Endometrial microvascular endothelial cells (primary cell): ENCODE data around the gene DNASE1L2. TPM values are rescaled to one million over a fixed set of nuclear protein-coding genes. Genes with fewer than 3 reads are reported as not detected.

Experiments
- in situ Hi-C: cut with HindIII; loops from 2 replicates; pipeline ENCODE4 v1.10.0; 2017; ENCODE audit warnings: low sequenced_read_pairs, low pct_unique_long_range_greater_than_20kb; ENCODE audit errors: inconsistent ontology term
- total RNA-seq: library from RNA; depleted of rRNA; stranded (reverse); fragments of >200 nt; gene quantifications from one replicate; pipeline ENCODE4 v1.2.3, GENCODE V29; 2015; ENCODE audit errors: inconsistent ontology term

Gene DNASE1L2
- total RNA-seq, result 0.09 TPM

GRCh38 chr16:2236337-2237101 is at the start of gene DNASE1L2:
DNASE1L2 (plus strand) TSS chr16:2236444; CDS start chr16:2236817, 373 bp downstream.
- in situ Hi-C loops, result no loop called here

- in situ Hi-C loops, result no loop called here
Observed at GRCh38 chr16:2186505-2186904, 49.7 kb upstream of the DNASE1L2 start.

GRCh38 chr16:2187212-2187611 is 49.0 kb upstream of the DNASE1L2 start:
- in situ Hi-C loops, result no loop called here

GRCh38 chr16:2188395-2188794 is 47.8 kb upstream of the DNASE1L2 start:
- in situ Hi-C loops, result no loop called here

- in situ Hi-C loops, result no loop called here
Observed at GRCh38 chr16:2189252-2189893, 46.9 kb upstream of the DNASE1L2 start.

GRCh38 chr16:2190002-2190658 is 46.1 kb upstream of the DNASE1L2 start:
- in situ Hi-C loops, result no loop called here

GRCh38 chr16:2190659-2191445 is 45.4 kb upstream of the DNASE1L2 start:
- in situ Hi-C loops, result no loop called here

GRCh38 chr16:2191446-2191706 is 44.9 kb upstream of the DNASE1L2 start:
- in situ Hi-C loops, result no loop called here

- in situ Hi-C loops, result no loop called here
Observed at GRCh38 chr16:2194166-2194834, 41.9 kb upstream of the DNASE1L2 start.

- in situ Hi-C loops, result no loop called here
Observed at GRCh38 chr16:2194852-2195321, 41.4 kb upstream of the DNASE1L2 start.

GRCh38 chr16:2195322-2196161 is 40.7 kb upstream of the DNASE1L2 start:
- in situ Hi-C loops, result no loop called here

GRCh38 chr16:2196162-2196980 is 39.9 kb upstream of the DNASE1L2 start, which contains the start of gene CASKIN1:
CASKIN1 (minus strand) TSS chr16:2196605; CDS start chr16:2196432, 173 bp downstream.
- in situ Hi-C loops, result no loop called here

GRCh38 chr16:2196981-2197511 is 39.2 kb upstream of the DNASE1L2 start:
- in situ Hi-C loops, result no loop called here

- in situ Hi-C loops, result no loop called here
Observed at GRCh38 chr16:2197765-2198164, 38.5 kb upstream of the DNASE1L2 start.

- in situ Hi-C loops, result no loop called here
Observed at GRCh38 chr16:2198283-2198682, 38.0 kb upstream of the DNASE1L2 start.

- in situ Hi-C loops, result no loop called here
Observed at GRCh38 chr16:2199095-2199494, 37.1 kb upstream of the DNASE1L2 start.

- in situ Hi-C loops, result no loop called here
Observed at GRCh38 chr16:2199621-2200139, 36.6 kb upstream of the DNASE1L2 start.
